Measurements from ENCODE around the gene SH3RF2.

The SH3RF2 gene

DNA sequence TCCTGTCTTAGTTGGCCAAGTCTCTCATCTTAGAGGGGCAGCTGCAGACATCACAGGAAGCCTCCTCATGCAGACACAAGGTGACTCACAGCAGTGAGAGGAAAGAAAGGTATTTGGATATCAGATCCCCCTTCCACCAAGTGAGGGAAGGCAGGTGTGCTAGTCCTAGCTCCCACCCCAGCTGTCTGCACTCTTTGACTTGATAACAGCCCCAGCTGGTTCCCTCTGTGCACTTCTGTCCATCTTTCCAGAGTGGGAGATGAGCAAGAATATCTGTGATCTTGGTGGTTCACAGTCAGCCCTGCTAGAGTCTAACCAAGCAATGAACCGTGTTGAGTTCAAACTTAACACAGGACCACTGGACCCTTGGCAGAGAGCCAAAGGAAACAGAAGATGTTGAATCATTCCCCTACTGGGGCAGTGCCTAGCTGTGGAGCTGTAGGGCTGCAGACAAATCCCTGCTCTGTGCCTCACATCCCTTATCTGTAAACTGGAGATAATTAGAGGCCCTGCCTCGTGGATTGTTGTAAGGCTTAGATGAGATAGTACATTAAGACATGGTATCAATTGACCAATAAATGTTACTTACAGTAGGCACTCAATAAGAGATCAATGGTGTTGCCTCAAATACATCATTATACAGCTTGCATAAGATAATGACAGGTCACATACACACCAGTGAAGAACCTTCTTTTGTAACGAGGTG lies 39.1 kb downstream of the SH3RF2 start (continued):
- no peak for TF ChIP-seq OVOL3 (tag by site-specific recombination; IDR thresholded peaks at IDR 0.05)
- TF ChIP-seq ZNF202 (tag by site-specific recombination; IDR thresholded peaks at IDR 0.05; ENCODE audit: borderline replicate concordance), result no peak
- TF ChIP-seq, protein P1, sequence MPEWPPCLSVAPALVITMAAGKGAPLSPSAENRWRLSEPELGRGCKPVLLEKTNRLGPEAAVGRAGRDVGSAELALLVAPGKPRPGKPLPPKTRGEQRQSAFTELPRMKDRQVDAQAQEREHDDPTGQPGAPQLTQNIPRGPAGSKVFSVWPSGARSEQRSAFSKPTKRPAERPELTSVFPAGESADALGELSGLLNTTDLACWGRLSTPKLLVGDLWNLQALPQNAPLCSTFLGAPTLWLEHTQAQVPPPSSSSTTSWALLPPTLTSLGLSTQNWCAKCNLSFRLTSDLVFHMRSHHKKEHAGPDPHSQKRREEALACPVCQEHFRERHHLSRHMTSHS (tag by site-specific recombination; IDR thresholded peaks at IDR 0.05), result no peak
- TF ChIP-seq GFI1B (tag by site-specific recombination; IDR thresholded peaks at IDR 0.05), result peak; percentile 70; the same call in 1 of the 2 replicates
- no peak for TF ChIP-seq ZNF23 (tag by site-specific recombination; IDR thresholded peaks at IDR 0.05; ENCODE audit: borderline replicate concordance)
- no peak for TF ChIP-seq KLF1 (tag by site-specific recombination; IDR thresholded peaks at IDR 0.05)
- TF ChIP-seq ZNF768 (tag by site-specific recombination; IDR thresholded peaks at IDR 0.05), result no peak
- TF ChIP-seq ZBTB1 (tag by site-specific recombination; IDR thresholded peaks at IDR 0.05), result no peak
- TF ChIP-seq, protein P2, sequence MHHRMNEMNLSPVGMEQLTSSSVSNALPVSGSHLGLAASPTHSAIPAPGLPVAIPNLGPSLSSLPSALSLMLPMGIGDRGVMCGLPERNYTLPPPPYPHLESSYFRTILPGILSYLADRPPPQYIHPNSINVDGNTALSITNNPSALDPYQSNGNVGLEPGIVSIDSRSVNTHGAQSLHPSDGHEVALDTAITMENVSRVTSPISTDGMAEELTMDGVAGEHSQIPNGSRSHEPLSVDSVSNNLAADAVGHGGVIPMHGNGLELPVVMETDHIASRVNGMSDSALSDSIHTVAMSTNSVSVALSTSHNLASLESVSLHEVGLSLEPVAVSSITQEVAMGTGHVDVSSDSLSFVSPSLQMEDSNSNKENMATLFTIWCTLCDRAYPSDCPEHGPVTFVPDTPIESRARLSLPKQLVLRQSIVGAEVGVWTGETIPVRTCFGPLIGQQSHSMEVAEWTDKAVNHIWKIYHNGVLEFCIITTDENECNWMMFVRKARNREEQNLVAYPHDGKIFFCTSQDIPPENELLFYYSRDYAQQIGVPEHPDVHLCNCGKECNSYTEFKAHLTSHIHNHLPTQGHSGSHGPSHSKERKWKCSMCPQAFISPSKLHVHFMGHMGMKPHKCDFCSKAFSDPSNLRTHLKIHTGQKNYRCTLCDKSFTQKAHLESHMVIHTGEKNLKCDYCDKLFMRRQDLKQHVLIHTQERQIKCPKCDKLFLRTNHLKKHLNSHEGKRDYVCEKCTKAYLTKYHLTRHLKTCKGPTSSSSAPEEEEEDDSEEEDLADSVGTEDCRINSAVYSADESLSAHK (tag by site-specific recombination; IDR thresholded peaks at IDR 0.05), result 0 out of 2 replicates have a peak, but pooled peaks have one; percentile 13
- TF ChIP-seq, protein P3, sequence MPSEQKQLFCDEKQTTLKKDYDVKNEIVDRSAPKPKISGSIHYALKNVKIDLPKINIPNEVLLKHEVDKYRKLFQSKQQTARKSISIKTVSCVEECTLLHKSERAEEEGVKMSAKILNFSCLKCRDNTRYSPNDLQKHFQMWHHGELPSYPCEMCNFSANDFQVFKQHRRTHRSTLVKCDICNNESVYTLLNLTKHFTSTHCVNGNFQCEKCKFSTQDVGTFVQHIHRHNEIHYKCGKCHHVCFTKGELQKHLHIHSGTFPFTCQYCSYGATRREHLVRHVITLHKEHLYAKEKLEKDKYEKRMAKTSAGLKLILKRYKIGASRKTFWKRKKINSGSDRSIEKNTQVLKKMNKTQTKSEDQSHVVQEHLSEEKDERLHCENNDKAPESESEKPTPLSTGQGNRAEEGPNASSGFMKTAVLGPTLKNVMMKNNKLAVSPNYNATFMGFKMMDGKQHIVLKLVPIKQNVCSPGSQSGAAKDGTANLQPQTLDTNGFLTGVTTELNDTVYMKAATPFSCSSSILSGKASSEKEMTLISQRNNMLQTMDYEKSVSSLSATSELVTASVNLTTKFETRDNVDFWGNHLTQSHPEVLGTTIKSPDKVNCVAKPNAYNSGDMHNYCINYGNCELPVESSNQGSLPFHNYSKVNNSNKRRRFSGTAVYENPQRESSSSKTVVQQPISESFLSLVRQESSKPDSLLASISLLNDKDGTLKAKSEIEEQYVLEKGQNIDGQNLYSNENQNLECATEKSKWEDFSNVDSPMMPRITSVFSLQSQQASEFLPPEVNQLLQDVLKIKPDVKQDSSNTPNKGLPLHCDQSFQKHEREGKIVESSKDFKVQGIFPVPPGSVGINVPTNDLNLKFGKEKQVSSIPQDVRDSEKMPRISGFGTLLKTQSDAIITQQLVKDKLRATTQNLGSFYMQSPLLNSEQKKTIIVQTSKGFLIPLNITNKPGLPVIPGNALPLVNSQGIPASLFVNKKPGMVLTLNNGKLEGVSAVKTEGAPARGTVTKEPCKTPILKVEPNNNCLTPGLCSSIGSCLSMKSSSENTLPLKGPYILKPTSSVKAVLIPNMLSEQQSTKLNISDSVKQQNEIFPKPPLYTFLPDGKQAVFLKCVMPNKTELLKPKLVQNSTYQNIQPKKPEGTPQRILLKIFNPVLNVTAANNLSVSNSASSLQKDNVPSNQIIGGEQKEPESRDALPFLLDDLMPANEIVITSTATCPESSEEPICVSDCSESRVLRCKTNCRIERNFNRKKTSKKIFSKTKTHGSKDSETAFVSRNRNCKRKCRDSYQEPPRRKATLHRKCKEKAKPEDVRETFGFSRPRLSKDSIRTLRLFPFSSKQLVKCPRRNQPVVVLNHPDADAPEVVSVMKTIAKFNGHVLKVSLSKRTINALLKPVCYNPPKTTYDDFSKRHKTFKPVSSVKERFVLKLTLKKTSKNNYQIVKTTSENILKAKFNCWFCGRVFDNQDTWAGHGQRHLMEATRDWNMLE (tag by site-specific recombination; conservative IDR thresholded peaks at IDR 0.05; ENCODE audit: low read depth), result peak; percentile 45; the same call in 1 of the 2 replicates
- TF ChIP-seq, protein P4, sequence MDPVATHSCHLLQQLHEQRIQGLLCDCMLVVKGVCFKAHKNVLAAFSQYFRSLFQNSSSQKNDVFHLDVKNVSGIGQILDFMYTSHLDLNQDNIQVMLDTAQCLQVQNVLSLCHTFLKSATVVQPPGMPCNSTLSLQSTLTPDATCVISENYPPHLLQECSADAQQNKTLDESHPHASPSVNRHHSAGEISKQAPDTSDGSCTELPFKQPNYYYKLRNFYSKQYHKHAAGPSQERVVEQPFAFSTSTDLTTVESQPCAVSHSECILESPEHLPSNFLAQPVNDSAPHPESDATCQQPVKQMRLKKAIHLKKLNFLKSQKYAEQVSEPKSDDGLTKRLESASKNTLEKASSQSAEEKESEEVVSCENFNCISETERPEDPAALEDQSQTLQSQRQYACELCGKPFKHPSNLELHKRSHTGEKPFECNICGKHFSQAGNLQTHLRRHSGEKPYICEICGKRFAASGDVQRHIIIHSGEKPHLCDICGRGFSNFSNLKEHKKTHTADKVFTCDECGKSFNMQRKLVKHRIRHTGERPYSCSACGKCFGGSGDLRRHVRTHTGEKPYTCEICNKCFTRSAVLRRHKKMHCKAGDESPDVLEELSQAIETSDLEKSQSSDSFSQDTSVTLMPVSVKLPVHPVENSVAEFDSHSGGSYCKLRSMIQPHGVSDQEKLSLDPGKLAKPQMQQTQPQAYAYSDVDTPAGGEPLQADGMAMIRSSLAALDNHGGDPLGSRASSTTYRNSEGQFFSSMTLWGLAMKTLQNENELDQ (tag by site-specific recombination; IDR thresholded peaks at IDR 0.05; ENCODE audit: low read depth), result no peak
- peak; percentile 53 for TF ChIP-seq IKZF3 (tag by site-specific recombination; IDR thresholded peaks at IDR 0.05)
- TF ChIP-seq WT1 (tag by site-specific recombination; IDR thresholded peaks at IDR 0.05), result 0 out of 2 replicates have a peak, but pooled peaks have one; percentile 19
- no peak for TF ChIP-seq KLF16 (tag by site-specific recombination; IDR thresholded peaks at IDR 0.05)
- TF ChIP-seq ZNF274 (IDR thresholded peaks at IDR 0.05; ENCODE audit: low read length), result no peak
- TF ChIP-seq ZNF274 (tag by site-specific recombination; IDR thresholded peaks at IDR 0.05; ENCODE audit: borderline replicate concordance), result no peak
- TF ChIP-seq GLIS2 (tag by site-specific recombination; IDR thresholded peaks at IDR 0.05), result no peak
- TF ChIP-seq ZNF843 (tag by site-specific recombination; IDR thresholded peaks at IDR 0.05), result peak; percentile 71
- TF ChIP-seq FEZF1 (tag by site-specific recombination; IDR thresholded peaks at IDR 0.05), result peak; percentile 67
- peak; percentile 98 for TF ChIP-seq SP7 (tag by site-specific recombination; IDR thresholded peaks at IDR 0.05)
- TF ChIP-seq ZNF670 (tag by site-specific recombination; IDR thresholded peaks at IDR 0.05; ENCODE audit: low read depth), result no peak
- 0 out of 2 replicates have a peak, but pooled peaks have one; percentile 11 for TF ChIP-seq ZFP69B (tag by site-specific recombination; IDR thresholded peaks at IDR 0.05)
- no peak for TF ChIP-seq ZNF623 (tag by site-specific recombination; IDR thresholded peaks at IDR 0.05)
- TF ChIP-seq, protein P5, sequence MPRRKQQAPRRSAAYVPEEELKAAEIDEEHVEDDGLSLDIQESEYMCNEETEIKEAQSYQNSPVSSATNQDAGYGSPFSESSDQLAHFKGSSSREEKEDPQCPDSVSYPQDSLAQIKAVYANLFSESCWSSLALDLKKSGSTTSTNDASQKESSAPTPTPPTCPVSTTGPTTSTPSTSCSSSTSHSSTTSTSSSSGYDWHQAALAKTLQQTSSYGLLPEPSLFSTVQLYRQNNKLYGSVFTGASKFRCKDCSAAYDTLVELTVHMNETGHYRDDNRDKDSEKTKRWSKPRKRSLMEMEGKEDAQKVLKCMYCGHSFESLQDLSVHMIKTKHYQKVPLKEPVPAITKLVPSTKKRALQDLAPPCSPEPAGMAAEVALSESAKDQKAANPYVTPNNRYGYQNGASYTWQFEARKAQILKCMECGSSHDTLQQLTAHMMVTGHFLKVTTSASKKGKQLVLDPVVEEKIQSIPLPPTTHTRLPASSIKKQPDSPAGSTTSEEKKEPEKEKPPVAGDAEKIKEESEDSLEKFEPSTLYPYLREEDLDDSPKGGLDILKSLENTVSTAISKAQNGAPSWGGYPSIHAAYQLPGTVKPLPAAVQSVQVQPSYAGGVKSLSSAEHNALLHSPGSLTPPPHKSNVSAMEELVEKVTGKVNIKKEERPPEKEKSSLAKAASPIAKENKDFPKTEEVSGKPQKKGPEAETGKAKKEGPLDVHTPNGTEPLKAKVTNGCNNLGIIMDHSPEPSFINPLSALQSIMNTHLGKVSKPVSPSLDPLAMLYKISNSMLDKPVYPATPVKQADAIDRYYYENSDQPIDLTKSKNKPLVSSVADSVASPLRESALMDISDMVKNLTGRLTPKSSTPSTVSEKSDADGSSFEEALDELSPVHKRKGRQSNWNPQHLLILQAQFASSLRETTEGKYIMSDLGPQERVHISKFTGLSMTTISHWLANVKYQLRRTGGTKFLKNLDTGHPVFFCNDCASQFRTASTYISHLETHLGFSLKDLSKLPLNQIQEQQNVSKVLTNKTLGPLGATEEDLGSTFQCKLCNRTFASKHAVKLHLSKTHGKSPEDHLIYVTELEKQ (tag by site-specific recombination; IDR thresholded peaks at IDR 0.05; ENCODE audit: borderline replicate concordance), result peak; percentile 26; the same call in 1 of the 2 replicates
- TF ChIP-seq ZNF610 (tag by site-specific recombination; IDR thresholded peaks at IDR 0.05; ENCODE audit: borderline replicate concordance), result no peak

Data from HEK293 (cell line).